HG02623 (cell line): ENCODE measurements around the gene GATC.

Experiments
- ATAC-seq: cut with Tn5 transposase; IDR thresholded peaks from one replicate; pipeline ENCODE4 v1.9.1; 2021; ENCODE audit warnings: moderate library complexity; ENCODE audit not compliant: unreplicated experiment

The GATC gene

GRCh38 chr12:120495731-120496412 is 49.6 kb downstream of the GATC start, which contains the start of gene DYNLL1:
DYNLL1 (plus strand) TSS chr12:120496113; CDS start chr12:120496422, 309 bp downstream.
- ATAC-seq: peak; percentile 92

GRCh38 chr12:120496413-120497340 is 50.4 kb downstream of the GATC start:
- peak; percentile 2 for ATAC-seq

- ATAC-seq: no peak
Observed at GRCh38 chr12:120497524-120498150, 51.4 kb downstream of the GATC start.

- ATAC-seq: no peak
Observed at GRCh38 chr12:120498870-120499515, 52.7 kb downstream of the GATC start.

GRCh38 chr12:120500581-120500980 is 54.3 kb downstream of the GATC start:
- no peak for ATAC-seq

- ATAC-seq: no peak
Observed at GRCh38 chr12:120504587-120504986, 58.3 kb downstream of the GATC start.

GRCh38 chr12:120508537-120508936 is 62.3 kb downstream of the GATC start:
- no peak for ATAC-seq
